Measurements from ENCODE around the gene FEM1A. TPM values are rescaled to one million over a fixed set of nuclear protein-coding genes. Genes with fewer than 3 reads are reported as not detected.

Gene FEM1A
- total RNA-seq, 1 donor from 2014 or later, result 17.3 TPM

GRCh38 chr19:4758082-4758481 is 33.5 kb upstream of the FEM1A start:
- Mint-ChIP-seq H3K4me3 (no peak overlapping the region), H3K4me1 (peaks cover 17% of the 10 kb centered on the region), H3K36me3 (ENCODE audit: low read depth) (no peaks in the 10 kb centered on the region), H3K27me3 (ENCODE audit: low read depth) (peaks cover 8% of the 10 kb centered on the region), H3K9me3 (no peaks in the 10 kb centered on the region), H3K27ac (ENCODE audit: unreplicated experiment) (no peak overlapping the region)
- no peak for DNase-seq (ENCODE audit: low read depth, low spot score)
- no peak for TF ChIP-seq CTCF (conservative IDR thresholded peaks at IDR 0.05)

- H3K27ac Mint-ChIP-seq (ENCODE audit: unreplicated experiment), result no peak overlapping the region
- peaks cover 17% of the 10 kb centered on the region for H3K4me1 Mint-ChIP-seq
- no peak for TF ChIP-seq CTCF (conservative IDR thresholded peaks at IDR 0.05)
- H3K4me3 Mint-ChIP-seq, result no peak overlapping the region
- H3K9me3 Mint-ChIP-seq, result no peaks in the 10 kb centered on the region
- no peaks in the 10 kb centered on the region for H3K36me3 Mint-ChIP-seq (ENCODE audit: low read depth)
- no peak for DNase-seq (ENCODE audit: low read depth, low spot score)
- peaks cover 8% of the 10 kb centered on the region for H3K27me3 Mint-ChIP-seq (ENCODE audit: low read depth)
These were observed 32.9 kb upstream of the FEM1A start for GRCh38 chr19:4758659-4759058.

- Mint-ChIP-seq H3K9me3 (no peaks in the 10 kb centered on the region), H3K4me1 (peaks cover 26% of the 10 kb centered on the region), H3K4me3 (peak overlapping the region; percentile 71), H3K27ac (ENCODE audit: unreplicated experiment) (peak overlapping the region; percentile 50), H3K36me3 (ENCODE audit: low read depth) (no peaks in the 10 kb centered on the region), H3K27me3 (ENCODE audit: low read depth) (peaks cover 10% of the 10 kb centered on the region)
- DNase-seq (ENCODE audit: low read depth, low spot score), result peak; percentile 89
- no peak for TF ChIP-seq CTCF (conservative IDR thresholded peaks at IDR 0.05)
These were observed 31.9 kb upstream of the FEM1A start for GRCh38 chr19:4759388-4760284.

GRCh38 chr19:4760285-4760650 is 31.3 kb upstream of the FEM1A start:
- Mint-ChIP-seq H3K36me3 (ENCODE audit: low read depth) (no peaks in the 10 kb centered on the region), H3K27ac (ENCODE audit: unreplicated experiment) (no peak overlapping the region), H3K9me3 (no peaks in the 10 kb centered on the region), H3K4me3 (peak overlapping the region; percentile 72), H3K4me1 (peaks cover 28% of the 10 kb centered on the region), H3K27me3 (ENCODE audit: low read depth) (peaks cover 10% of the 10 kb centered on the region)
- no peak for DNase-seq (ENCODE audit: low read depth, low spot score)
- TF ChIP-seq CTCF (conservative IDR thresholded peaks at IDR 0.05), result no peak

- Mint-ChIP-seq H3K27me3 (ENCODE audit: low read depth) (peaks cover 10% of the 10 kb centered on the region), H3K27ac (ENCODE audit: unreplicated experiment) (no peak overlapping the region), H3K9me3 (no peaks in the 10 kb centered on the region), H3K36me3 (ENCODE audit: low read depth) (no peaks in the 10 kb centered on the region), H3K4me1 (peaks cover 28% of the 10 kb centered on the region), H3K4me3 (no peak overlapping the region)
- DNase-seq (ENCODE audit: low read depth, low spot score), result no peak
- TF ChIP-seq CTCF (conservative IDR thresholded peaks at IDR 0.05), result no peak
These were observed 28.5 kb upstream of the FEM1A start for GRCh38 chr19:4763021-4763420.
